Measurements from ENCODE around the gene PACSIN3.
A peak's percentile ranks its signal among the peaks of the same experiment; 100 is the strongest.
"Not testable (repeated sequence)": the region's sequence is repeated elsewhere in the genome, so short reads cannot be mapped to it uniquely, and the experiment has no call there.

Gene PACSIN3

GRCh38 chr11:47186076-47186699, at the start of gene PACSIN3:
Gene PACSIN3, minus strand, starts transcription at chr11:47186434. Its CDS starts 3,707 bp downstream, at chr11:47182727.
- DNase-seq (ENCODE audit: low spot score) = no peak

- no peak for DNase-seq (ENCODE audit: low spot score)
Measured at GRCh38 chr11:47235163-47235562, 48.9 kb upstream of the PACSIN3 start.

- DNase-seq (ENCODE audit: low spot score) = no peak
Measured at GRCh38 chr11:47234669-47235100, 48.5 kb upstream of the PACSIN3 start.

GRCh38 chr11:47233989-47234668, 47.9 kb upstream of the PACSIN3 start:
- no peak for DNase-seq (ENCODE audit: low spot score)

GRCh38 chr11:47233051-47233450, 46.8 kb upstream of the PACSIN3 start:
- DNase-seq (ENCODE audit: low spot score) = no peak

GRCh38 chr11:47229161-47229560, 42.9 kb upstream of the PACSIN3 start:
- no peak for DNase-seq (ENCODE audit: low spot score)

GRCh38 chr11:47225552-47226400, 39.5 kb upstream of the PACSIN3 start:
- no peak for DNase-seq (ENCODE audit: low spot score)

GRCh38 chr11:47222696-47223095, 36.5 kb upstream of the PACSIN3 start:
- DNase-seq (ENCODE audit: low spot score) = no peak

GRCh38 chr11:47220401-47220821, 34.2 kb upstream of the PACSIN3 start:
- no peak for DNase-seq (ENCODE audit: low spot score)

- DNase-seq (ENCODE audit: low spot score) = peak; percentile 54
Measured at GRCh38 chr11:47216121-47216798, 30.0 kb upstream of the PACSIN3 start.

GRCh38 chr11:47215366-47215910, 29.2 kb upstream of the PACSIN3 start:
- DNase-seq (ENCODE audit: low spot score) = no peak

GRCh38 chr11:47213950-47214565, 27.8 kb upstream of the PACSIN3 start:
- peak; percentile 87 for DNase-seq (ENCODE audit: low spot score)

- no peak for DNase-seq (ENCODE audit: low spot score)
Measured at GRCh38 chr11:47212938-47213337, 26.7 kb upstream of the PACSIN3 start.

GRCh38 chr11:47208628-47209027, 22.4 kb upstream of the PACSIN3 start:
- DNase-seq (ENCODE audit: low spot score) = no peak

GRCh38 chr11:47208008-47208552, 21.8 kb upstream of the PACSIN3 start:
- DNase-seq (ENCODE audit: low spot score) = not testable (repeated sequence)

- no peak for DNase-seq (ENCODE audit: low spot score)
Measured at GRCh38 chr11:47207459-47207858, 21.2 kb upstream of the PACSIN3 start.

GRCh38 chr11:47206577-47206976, 20.3 kb upstream of the PACSIN3 start:
- not testable (repeated sequence) for DNase-seq (ENCODE audit: low spot score)

GRCh38 chr11:47204637-47204989, 18.4 kb upstream of the PACSIN3 start:
- DNase-seq (ENCODE audit: low spot score) = peak; percentile 68

- no peak for DNase-seq (ENCODE audit: low spot score)
Measured at GRCh38 chr11:47202576-47202975, 16.3 kb upstream of the PACSIN3 start.

GRCh38 chr11:47201015-47201414, 14.8 kb upstream of the PACSIN3 start:
- DNase-seq (ENCODE audit: low spot score) = no peak

- not testable (repeated sequence) for DNase-seq (ENCODE audit: low spot score)
Measured at GRCh38 chr11:47198161-47198560, 11.9 kb upstream of the PACSIN3 start.

Data from COLO829 (cell line).